ENCODE data around the gene PDE6C.

GRCh38 chr10:93614101-93614825 is 1.9 kb downstream of the PDE6C start:
- TF ChIP-seq CTCF (IDR thresholded peaks at IDR 0.05) (no peak), POLR2A (IDR thresholded peaks at IDR 0.05) (no peak)

Data from body of pancreas (tissue), 4 donors.